A673 (cell line): Measurements from ENCODE around the gene TXNDC16. TPM values are rescaled to one million over a fixed set of nuclear protein-coding genes. Genes with fewer than 3 reads are reported as not detected.

Experiments
- BruUV-seq: library from RNA; stranded (reverse); fragments of 400-500 nt; replicated peaks from 2 replicates; lab custom pipeline; 2021; lab: Mats Ljungman, UMichigan
- CTCF ChIA-PET: fragments of 300-600 bp; sonication (Branson Sonifier 250); formaldehyde crosslinking; loops from one replicate; lab custom pipeline; 2022; ENCODE audit warnings: antibody characterized with exemption; lab: Charles Lee
- POLR2A ChIA-PET: fragments of 300-600 bp; sonication (Branson Sonifier 250); formaldehyde crosslinking; loops from one replicate; lab custom pipeline; 2022; ENCODE audit warnings: antibody characterized with exemption; ENCODE audit not compliant: low non-redundant PET; lab: Charles Lee
- DNase-seq: peaks from one replicate; pipeline ENCODE4 v3.0.0-alpha.2; 2015; ENCODE audit warnings: low spot score
- H3K27ac ChIP-seq: fragments of 200-600 bp; sonication (generic); 2 replicates; pipeline ENCODE4 v1.5.1; 2016; ENCODE audit warnings: mixed run types, low read depth, mild to moderate bottlenecking, mixed read lengths, antibody characterized with exemption, low read length; ENCODE audit not compliant: poor library complexity, severe bottlenecking
- H3K27me3 ChIP-seq: fragments of 200-600 bp; sonication (generic); replicated peaks from 2 replicates; pipeline ENCODE4 v1.6.1; 2017; ENCODE audit warnings: mixed run types, low read depth, mild to moderate bottlenecking, mixed read lengths, antibody characterized with exemption, low read length; ENCODE audit not compliant: insufficient read depth, poor library complexity
- H3K36me3 ChIP-seq: fragments of 200-600 bp; sonication (generic); 2 replicates; pipeline ENCODE4 v1.6.1; 2016; ENCODE audit warnings: mixed run types, mild to moderate bottlenecking, mixed read lengths, antibody characterized with exemption, low read length; ENCODE audit not compliant: insufficient read depth, poor library complexity, severe bottlenecking
- H3K4me1 ChIP-seq: fragments of 200-600 bp; sonication (generic); 2 replicates; pipeline ENCODE4 v1.6.1; 2017; ENCODE audit warnings: mixed run types, mild to moderate bottlenecking, mixed read lengths, antibody characterized with exemption, low read length; ENCODE audit not compliant: insufficient read depth, poor library complexity, severe bottlenecking
- H3K4me3 ChIP-seq: fragments of 200-600 bp; sonication (generic); 2 replicates; pipeline ENCODE4 v1.5.1; 2016; ENCODE audit warnings: low read depth, mixed run types, mild to moderate bottlenecking, mixed read lengths, low read length; ENCODE audit not compliant: poor library complexity, severe bottlenecking
- H3K9me3 ChIP-seq: fragments of 200-600 bp; sonication (generic); 2 replicates; pipeline ENCODE4 v1.6.1; 2016; ENCODE audit warnings: mixed run types, low read depth, mild to moderate bottlenecking, mixed read lengths, antibody characterized with exemption, low read length; ENCODE audit not compliant: poor library complexity, severe bottlenecking
- CTCF ChIP-seq: fragments of 300-800, 200-600 bp; sonication (generic); conservative IDR thresholded peaks from 2 replicates; pipeline ENCODE4 v1.5.1; 2017; ENCODE audit warnings: low read depth, mild to moderate bottlenecking, antibody characterized with exemption, low read length, moderate library complexity, mixed read lengths
- EZH2 ChIP-seq: fragments of 200-600 bp; sonication (generic); IDR thresholded peaks from 2 replicates; pipeline ENCODE4 v1.6.1; 2017; ENCODE audit warnings: borderline replicate concordance, low read depth, mild to moderate bottlenecking, mixed read lengths, antibody characterized with exemption, low read length; ENCODE audit not compliant: poor library complexity, severe bottlenecking
- intact Hi-C: fragments of 100-400 bp; cut with micrococcal nuclease; formaldehyde crosslinking; loops from one replicate; pipeline ENCODE4 v1.10.0; 2022; ENCODE audit not compliant: unreplicated experiment
- total RNA-seq: library from RNA; stranded (reverse); gene quantifications from 2 replicates; pipeline ENCODE4 v1.2.3, GENCODE V29; 2021

TXNDC16 gene
- total RNA-seq, 1 experiment from 2014 or later = 4.8 TPM

DNA sequence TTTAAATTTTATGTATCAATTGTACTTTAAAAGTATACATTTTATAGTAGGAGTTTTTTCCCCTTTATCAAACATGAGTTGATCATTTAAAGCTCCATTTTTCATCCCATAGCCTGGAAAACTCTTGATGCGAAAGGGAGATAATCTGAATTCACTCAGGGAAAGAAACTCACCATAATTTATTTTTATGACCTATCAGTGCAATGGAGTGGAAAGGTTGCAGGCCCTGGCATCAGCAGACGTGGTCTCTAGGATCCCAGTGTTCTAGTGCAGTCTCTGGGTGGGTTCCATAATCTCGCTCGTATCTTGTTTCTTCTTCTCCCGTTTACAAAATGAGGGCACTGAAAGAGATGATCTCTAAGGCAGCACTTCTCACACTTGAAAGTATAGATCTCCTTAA lies 153.2 kb downstream of the TXNDC16 start:
- no peak overlapping the region for H3K27ac ChIP-seq
- no peak for DNase-seq
- H3K4me1 ChIP-seq = no peaks in the 10 kb centered on the region
- no peaks in the 10 kb centered on the region for H3K36me3 ChIP-seq
- H3K27me3 ChIP-seq = no peaks in the 10 kb centered on the region
- TF ChIP-seq CTCF (no peak), EZH2 (no peak)
- H3K4me3 ChIP-seq = no peak overlapping the region
- intact Hi-C loops = no loop called here
- BruUV-seq = no TSS peak
- no peaks in the 10 kb centered on the region for H3K9me3 ChIP-seq
- ChIA-PET POLR2A (no interaction called here), CTCF (no interaction called here)

GRCh38 chr14:52397844-52398243 lies 154.5 kb downstream of the TXNDC16 start:
- Histone ChIP-seq H3K9me3 (no peaks in the 10 kb centered on the region), H3K36me3 (no peaks in the 10 kb centered on the region), H3K4me3 (no peak overlapping the region), H3K27me3 (no peaks in the 10 kb centered on the region), H3K27ac (no peak overlapping the region), H3K4me1 (no peaks in the 10 kb centered on the region)
- ChIA-PET POLR2A (no interaction called here), CTCF (no interaction called here)
- DNase-seq = no peak
- no TSS peak for BruUV-seq
- no peak for TF ChIP-seq CTCF
- TF ChIP-seq EZH2 = no peak
- intact Hi-C loops = no loop called here

- no peak overlapping the region for H3K27ac ChIP-seq
- ChIA-PET CTCF (no interaction called here), POLR2A (no interaction called here)
- no peaks in the 10 kb centered on the region for H3K36me3 ChIP-seq
- intact Hi-C loops = no loop called here
- H3K4me1 ChIP-seq = no peaks in the 10 kb centered on the region
- H3K9me3 ChIP-seq = no peaks in the 10 kb centered on the region
- BruUV-seq = no TSS peak
- H3K27me3 ChIP-seq = no peaks in the 10 kb centered on the region
- TF ChIP-seq EZH2 = no peak
- TF ChIP-seq CTCF = no peak
- H3K4me3 ChIP-seq = no peak overlapping the region
- no peak for DNase-seq
These were observed 156.6 kb downstream of the TXNDC16 start for GRCh38 chr14:52395728-52396127.
